ENCODE results near the gene SAFB2.

- TF ChIP-seq POLR2A (IDR thresholded peaks at IDR 0.05): no peak
- TF ChIP-seq CTCF (IDR thresholded peaks at IDR 0.05): no peak
- TF ChIP-seq EP300 (IDR thresholded peaks at IDR 0.05): no peak
These were observed 43.4 kb upstream of the SAFB2 start for GRCh38 chr19:5665781-5666513.
